Stimulated activated CD4-positive, alpha-beta T cell treated with anti-CD3 and anti-CD28 coated beads, Interleukin-2, amount 100 ng/mL, for 4 hours (primary cell): ENCODE results near the gene ZNF418.
A peak's percentile ranks its signal among the peaks of the same experiment; 100 is the strongest.
"Not testable (repeated sequence)": the region's sequence is repeated elsewhere in the genome, so short reads cannot be mapped to it uniquely, and the experiment has no call there.

ENCODE experiments used
- DNase-seq: peaks from one replicate; pipeline ENCODE4 v3.0.0-alpha.2; 2020; ENCODE audit warnings: low read depth

Gene ZNF418

GRCh38 chr19:57888560-57889231 lies 46.5 kb downstream of the ZNF418 start, which contains the start of gene ZNF814:
Gene ZNF814 (minus strand): TSS chr19:57889037. CDS start chr19:57888802, 235 bp downstream.
- peak; percentile 72 for DNase-seq

- DNase-seq, result no peak
Measured at GRCh38 chr19:57888107-57888559, 47.1 kb downstream of the ZNF418 start.

GRCh38 chr19:57887195-57887941 lies 47.8 kb downstream of the ZNF418 start:
- no peak for DNase-seq

- DNase-seq, result no peak
Measured at GRCh38 chr19:57886046-57886445, 49.2 kb downstream of the ZNF418 start.

- not testable (repeated sequence) for DNase-seq
Measured at GRCh38 chr19:57873883-57874799, 61.1 kb downstream of the ZNF418 start.

- DNase-seq, result no peak
Measured at GRCh38 chr19:57872450-57872849, 62.8 kb downstream of the ZNF418 start.
